ENCODE measurements around the gene FLCN.

FLCN gene

GRCh38 chr17:17207998-17208397, 29.0 kb downstream of the FLCN start:
- Histone ChIP-seq H3K4ac (ENCODE audit: low read depth, low read length) (no peak overlapping the region), H4K12ac (ENCODE audit: low read depth, low read length) (no peak overlapping the region), H3K79me1 (ENCODE audit: low read length) (no peaks in the 10 kb centered on the region), H2AFZ (ENCODE audit: insufficient read depth, low read length, poor library complexity) (no peak overlapping the region), H3K9me3 (ENCODE audit: insufficient read depth, low read depth, low read length) (peaks cover 4% of the 10 kb centered on the region), H3K36me3 (ENCODE audit: control insufficient read depth in 1 of 2, insufficient read depth in 2 of 2, low read length in 2 of 2) (peaks cover 6 to 10% of the 10 kb centered on the region in 2 experiments), H3K4me1 (ENCODE audit: control insufficient read depth in 1 of 2, insufficient read depth in 2 of 2, low read length in 2 of 2) (no peaks in the 10 kb centered on the region), H3K27ac (ENCODE audit: low read depth, low read length) (no peak overlapping the region), H3K18ac (ENCODE audit: low read length) (no peak overlapping the region), H4K91ac (ENCODE audit: low read depth, low read length) (no peak overlapping the region), H2AK5ac (ENCODE audit: low read length) (no peak overlapping the region), H4K8ac (ENCODE audit: low read depth, low read length) (no peak overlapping the region), H3K9ac (ENCODE audit: low read length) (no peak overlapping the region), H3K14ac (ENCODE audit: low read length) (no peak overlapping the region), H2BK120ac (ENCODE audit: insufficient read depth, low read length, poor library complexity) (no peak overlapping the region), H3K27me3 (ENCODE audit: insufficient read depth, low read length) (no peaks in the 10 kb centered on the region), H3K79me2 (ENCODE audit: control insufficient read depth, insufficient read depth, low read length, poor library complexity) (no peaks in the 10 kb centered on the region), H2BK5ac (ENCODE audit: low read depth, low read length, poor library complexity) (no peak overlapping the region), H3K4me2 (ENCODE audit: low read length) (no peak overlapping the region), H3K4me3 (ENCODE audit: low read depth, low read length) (no peak overlapping the region), H3K23ac (ENCODE audit: low read length) (no peak overlapping the region), H2BK12ac (ENCODE audit: low read length) (no peak overlapping the region)
- no peak for DNase-seq
- no CpG with 5 or more reads among the region's 8 CpGs for WGBS (ENCODE audit: extremely low coverage, insufficient coverage, insufficient read length)

GRCh38 chr17:17206913-17207335, 30.0 kb downstream of the FLCN start:
- no peaks in the 10 kb centered on the region for H3K79me2 ChIP-seq (ENCODE audit: control insufficient read depth, insufficient read depth, low read length, poor library complexity)
- no peak overlapping the region for H2AFZ ChIP-seq (ENCODE audit: insufficient read depth, low read length, poor library complexity)
- peaks cover 4% of the 10 kb centered on the region for H3K9me3 ChIP-seq (ENCODE audit: insufficient read depth, low read depth, low read length)
- no peak overlapping the region for H3K18ac ChIP-seq (ENCODE audit: low read length)
- peak in 1 of 2 donors; percentile 26 for DNase-seq
- H3K36me3 ChIP-seq (ENCODE audit: control insufficient read depth in 1 of 2, insufficient read depth in 2 of 2, low read length in 2 of 2): peaks cover 3 to 6% of the 10 kb centered on the region in 2 experiments
- no peak overlapping the region for H4K12ac ChIP-seq (ENCODE audit: low read depth, low read length)
- H3K27me3 ChIP-seq (ENCODE audit: insufficient read depth, low read length): no peaks in the 10 kb centered on the region
- H3K14ac ChIP-seq (ENCODE audit: low read length): no peak overlapping the region
- no peaks in the 10 kb centered on the region for H3K79me1 ChIP-seq (ENCODE audit: low read length)
- no peak overlapping the region for H2BK5ac ChIP-seq (ENCODE audit: low read depth, low read length, poor library complexity)
- H3K27ac ChIP-seq (ENCODE audit: low read depth, low read length): no peak overlapping the region
- no peak overlapping the region for H3K4me2 ChIP-seq (ENCODE audit: low read length)
- H4K91ac ChIP-seq (ENCODE audit: low read depth, low read length): no peak overlapping the region
- no peak overlapping the region for H3K9ac ChIP-seq (ENCODE audit: low read length)
- no peaks in the 10 kb centered on the region for H3K4me1 ChIP-seq (ENCODE audit: control insufficient read depth in 1 of 2, insufficient read depth in 2 of 2, low read length in 2 of 2)
- no peak overlapping the region for H3K4ac ChIP-seq (ENCODE audit: low read depth, low read length)
- no peak overlapping the region for H3K23ac ChIP-seq (ENCODE audit: low read length)
- WGBS (ENCODE audit: extremely low coverage, insufficient coverage, insufficient read length): no CpG with 5 or more reads among the region's 16 CpGs
- H2AK5ac ChIP-seq (ENCODE audit: low read length): no peak overlapping the region
- no peak overlapping the region for H2BK120ac ChIP-seq (ENCODE audit: insufficient read depth, low read length, poor library complexity)
- no peak overlapping the region for H3K4me3 ChIP-seq (ENCODE audit: low read depth, low read length)
- no peak overlapping the region for H4K8ac ChIP-seq (ENCODE audit: low read depth, low read length)
- no peak overlapping the region for H2BK12ac ChIP-seq (ENCODE audit: low read length)

GRCh38 chr17:17206124-17206912, 30.6 kb downstream of the FLCN start, which contains the start of gene PLD6:
Gene PLD6 (minus strand): TSS chr17:17206333. CDS start chr17:17206286, 47 bp downstream.
- no peaks in the 10 kb centered on the region for H3K79me2 ChIP-seq (ENCODE audit: control insufficient read depth, insufficient read depth, low read length, poor library complexity)
- no peak within 1 kb of the TSS for H3K9ac ChIP-seq (ENCODE audit: low read length)
- H3K4me2 ChIP-seq (ENCODE audit: low read length): no peak within 1 kb of the TSS
- H3K27me3 ChIP-seq (ENCODE audit: insufficient read depth, low read length): no peaks in the 10 kb centered on the region
- no peak within 1 kb of the TSS for H4K8ac ChIP-seq (ENCODE audit: low read depth, low read length)
- no peak within 1 kb of the TSS for H2AK5ac ChIP-seq (ENCODE audit: low read length)
- H3K4ac ChIP-seq (ENCODE audit: low read depth, low read length): no peak within 1 kb of the TSS
- H3K27ac ChIP-seq (ENCODE audit: low read depth, low read length): no peak within 1 kb of the TSS
- no peak within 1 kb of the TSS for H3K18ac ChIP-seq (ENCODE audit: low read length)
- H3K4me3 ChIP-seq (ENCODE audit: low read depth, low read length): no peak within 1 kb of the TSS
- H3K36me3 ChIP-seq (ENCODE audit: control insufficient read depth in 1 of 2, insufficient read depth in 2 of 2, low read length in 2 of 2): peaks cover 2 to 3% of the 10 kb centered on the region in 2 experiments
- H3K23ac ChIP-seq (ENCODE audit: low read length): no peak within 1 kb of the TSS
- no peaks in the 10 kb centered on the region for H3K79me1 ChIP-seq (ENCODE audit: low read length)
- no peaks in the 10 kb centered on the region for H3K4me1 ChIP-seq (ENCODE audit: control insufficient read depth in 1 of 2, insufficient read depth in 2 of 2, low read length in 2 of 2)
- no peak within 1 kb of the TSS for H3K14ac ChIP-seq (ENCODE audit: low read length)
- no CpG with 5 or more reads among the region's 78 CpGs for WGBS (ENCODE audit: extremely low coverage, insufficient coverage, insufficient read length)
- H2BK120ac ChIP-seq (ENCODE audit: insufficient read depth, low read length, poor library complexity): no peak within 1 kb of the TSS
- H4K91ac ChIP-seq (ENCODE audit: low read depth, low read length): no peak within 1 kb of the TSS
- no peak within 1 kb of the TSS for H2AFZ ChIP-seq (ENCODE audit: insufficient read depth, low read length, poor library complexity)
- DNase-seq: peak; percentile 65 to 76
- no peak within 1 kb of the TSS for H2BK5ac ChIP-seq (ENCODE audit: low read depth, low read length, poor library complexity)
- no peak within 1 kb of the TSS for H2BK12ac ChIP-seq (ENCODE audit: low read length)
- H3K9me3 ChIP-seq (ENCODE audit: insufficient read depth, low read depth, low read length): peaks cover 4% of the 10 kb centered on the region
- no peak within 1 kb of the TSS for H4K12ac ChIP-seq (ENCODE audit: low read depth, low read length)

GRCh38 chr17:17205368-17206123, 31.4 kb downstream of the FLCN start:
- Histone ChIP-seq H3K36me3 (ENCODE audit: control insufficient read depth in 1 of 2, insufficient read depth in 2 of 2, low read length in 2 of 2) (no peaks in the 10 kb centered on the region), H3K27me3 (ENCODE audit: insufficient read depth, low read length) (no peaks in the 10 kb centered on the region), H3K4me3 (ENCODE audit: low read depth, low read length) (no peak overlapping the region), H3K23ac (ENCODE audit: low read length) (no peak overlapping the region), H4K91ac (ENCODE audit: low read depth, low read length) (no peak overlapping the region), H3K27ac (ENCODE audit: low read depth, low read length) (no peak overlapping the region), H2AK5ac (ENCODE audit: low read length) (no peak overlapping the region), H2BK5ac (ENCODE audit: low read depth, low read length, poor library complexity) (no peak overlapping the region), H3K9me3 (ENCODE audit: insufficient read depth, low read depth, low read length) (peaks cover 4% of the 10 kb centered on the region), H3K4me2 (ENCODE audit: low read length) (no peak overlapping the region), H3K4ac (ENCODE audit: low read depth, low read length) (no peak overlapping the region), H3K79me2 (ENCODE audit: control insufficient read depth, insufficient read depth, low read length, poor library complexity) (no peaks in the 10 kb centered on the region), H3K9ac (ENCODE audit: low read length) (no peak overlapping the region), H2BK120ac (ENCODE audit: insufficient read depth, low read length, poor library complexity) (no peak overlapping the region), H3K79me1 (ENCODE audit: low read length) (no peaks in the 10 kb centered on the region), H4K12ac (ENCODE audit: low read depth, low read length) (no peak overlapping the region), H2BK12ac (ENCODE audit: low read length) (no peak overlapping the region), H3K18ac (ENCODE audit: low read length) (no peak overlapping the region), H2AFZ (ENCODE audit: insufficient read depth, low read length, poor library complexity) (no peak overlapping the region), H3K4me1 (ENCODE audit: control insufficient read depth in 1 of 2, insufficient read depth in 2 of 2, low read length in 2 of 2) (no peaks in the 10 kb centered on the region), H4K8ac (ENCODE audit: low read depth, low read length) (no peak overlapping the region), H3K14ac (ENCODE audit: low read length) (no peak overlapping the region)
- no CpG with 5 or more reads among the region's 70 CpGs for WGBS (ENCODE audit: extremely low coverage, insufficient coverage, insufficient read length)
- DNase-seq: peak; percentile 84 to 90

Measured in trophoblast cell (in vitro differentiated cells and primary cell).